Thyroid gland (tissue), 4 donors: ENCODE data around the gene TBC1D8.

Experiments used
- CTCF ChIP-seq, 6 experiments: fragments of 200-600 bp in 3 of 6; fragments of 450-650 bp in 3 of 6; sonication (generic) in 3 of 6; IDR thresholded peaks; one replicate each; pipeline ENCODE4 v1.5.1; 2016 to 2019; ENCODE audit warnings: antibody characterized with exemption in 6 of 6, mild to moderate bottlenecking in 2 of 6, inconsistent platforms in 1 of 6, moderate library complexity in 1 of 6
- POLR2A ChIP-seq, 2 donors: fragments of 450-650 bp; IDR thresholded peaks; one replicate each; pipeline ENCODE4 v1.6.1; 2017; ENCODE audit warnings: antibody characterized with exemption in 2 of 2, mild to moderate bottlenecking in 2 of 2, moderate library complexity in 1 of 2

GRCh38 chr2:101140978-101141655, 10.1 kb downstream of the TBC1D8 start:
- TF ChIP-seq CTCF (IDR thresholded peaks at IDR 0.05): no peak
- TF ChIP-seq POLR2A (IDR thresholded peaks at IDR 0.05): no peak
